ENCODE data around the gene SLC12A7. TPM values are rescaled to one million over a fixed set of nuclear protein-coding genes. Genes with fewer than 3 reads are reported as not detected.

SLC12A7 gene
- total RNA-seq, 2 donors from 2014 or later = 18.4 to 34.6 TPM

GRCh38 chr5:1136814-1137213 is 25.0 kb upstream of the SLC12A7 start:
- Histone ChIP-seq H3K4me1 (ENCODE audit: control insufficient read depth in 1 of 2, low read depth in 2 of 2) (no peaks in the 10 kb centered on the region), H3K27me3 (replicated peaks; ENCODE audit: insufficient read depth) (no peaks in the 10 kb centered on the region), H3K27ac (no peak overlapping the region), H3K4me3 (no peak overlapping the region), H3K9me3 (no peaks in the 10 kb centered on the region), H3K36me3 (no peaks in the 10 kb centered on the region)
- ATAC-seq (ENCODE audit: insufficient number of reproducible peaks, low FRiP score, low read depth) (no peak), DNase-seq (ENCODE audit: low spot score) (no peak)
- TF ChIP-seq CTCF (IDR thresholded peaks at IDR 0.05) = no peak

GRCh38 chr5:1135696-1136525 is 24.0 kb upstream of the SLC12A7 start:
- no peak overlapping the region for H3K27ac ChIP-seq
- H3K4me3 ChIP-seq = no peak overlapping the region
- TF ChIP-seq CTCF (IDR thresholded peaks at IDR 0.05) = no peak
- no peak for ATAC-seq (ENCODE audit: insufficient number of reproducible peaks, low FRiP score, low read depth)
- no peaks in the 10 kb centered on the region for H3K4me1 ChIP-seq (ENCODE audit: control insufficient read depth in 1 of 2, low read depth in 2 of 2)
- no peak for DNase-seq (ENCODE audit: low spot score)
- no peaks in the 10 kb centered on the region for H3K9me3 ChIP-seq
- no peaks in the 10 kb centered on the region for H3K36me3 ChIP-seq
- no peaks in the 10 kb centered on the region for H3K27me3 ChIP-seq (replicated peaks; ENCODE audit: insufficient read depth)

- ATAC-seq (ENCODE audit: insufficient number of reproducible peaks, low FRiP score, low read depth) = no peak
These were observed 22.6 kb upstream of the SLC12A7 start for GRCh38 chr5:1134478-1134877.

GRCh38 chr5:1133510-1134201 is 21.8 kb upstream of the SLC12A7 start:
- H3K27me3 ChIP-seq (replicated peaks; ENCODE audit: insufficient read depth) = no peaks in the 10 kb centered on the region
- H3K4me3 ChIP-seq = no peak overlapping the region
- no peak overlapping the region for H3K27ac ChIP-seq
- TF ChIP-seq CTCF (IDR thresholded peaks at IDR 0.05) = no peak
- ATAC-seq (ENCODE audit: insufficient number of reproducible peaks, low FRiP score, low read depth) (no peak), DNase-seq (ENCODE audit: low spot score) (no peak)
- no peaks in the 10 kb centered on the region for H3K4me1 ChIP-seq (ENCODE audit: control insufficient read depth in 1 of 2, low read depth in 2 of 2)
- no peaks in the 10 kb centered on the region for H3K9me3 ChIP-seq
- H3K36me3 ChIP-seq = no peaks in the 10 kb centered on the region

More at GRCh38 chr5:1134478-1134877, 22.6 kb upstream of the SLC12A7 start:
- H3K9me3 ChIP-seq = no peaks in the 10 kb centered on the region
- no peak overlapping the region for H3K27ac ChIP-seq
- no peak for TF ChIP-seq CTCF (IDR thresholded peaks at IDR 0.05)
- no peak for DNase-seq (ENCODE audit: low spot score)
- H3K4me1 ChIP-seq (ENCODE audit: control insufficient read depth in 1 of 2, low read depth in 2 of 2) = no peaks in the 10 kb centered on the region
- no peaks in the 10 kb centered on the region for H3K27me3 ChIP-seq (replicated peaks; ENCODE audit: insufficient read depth)
- H3K4me3 ChIP-seq = no peak overlapping the region
- no peaks in the 10 kb centered on the region for H3K36me3 ChIP-seq

- Histone ChIP-seq H3K27ac (no peak overlapping the region), H3K4me1 (ENCODE audit: control insufficient read depth in 1 of 2, low read depth in 2 of 2) (no peaks in the 10 kb centered on the region), H3K4me3 (no peak overlapping the region), H3K36me3 (no peaks in the 10 kb centered on the region), H3K9me3 (no peaks in the 10 kb centered on the region), H3K27me3 (replicated peaks; ENCODE audit: insufficient read depth) (no peaks in the 10 kb centered on the region)
- ATAC-seq (ENCODE audit: insufficient number of reproducible peaks, low FRiP score, low read depth) (no peak), DNase-seq (ENCODE audit: low spot score) (no peak)
- no peak for TF ChIP-seq CTCF (IDR thresholded peaks at IDR 0.05)
These were observed 21.2 kb upstream of the SLC12A7 start for GRCh38 chr5:1133108-1133507.
